Mononuclear cell (primary cell): Measurements from ENCODE around the gene PDE6H. TPM values are rescaled to one million over a fixed set of nuclear protein-coding genes. Genes with fewer than 3 reads are reported as not detected.

Source experiments
- H3K27me3 ChIP-seq: 2 replicates; pipeline ENCODE4 v1.6.0; 2011; ENCODE audit warnings: low read length, control low read depth; ENCODE audit not compliant: insufficient read depth
- H3K4me1 ChIP-seq: 2 replicates; pipeline ENCODE4 v1.5.1; 2011; ENCODE audit warnings: mild to moderate bottlenecking, low read length, control low read depth; ENCODE audit not compliant: insufficient read depth
- H3K4me3 ChIP-seq: 2 replicates; pipeline ENCODE4 v1.5.1; 2011; ENCODE audit warnings: mild to moderate bottlenecking, low read length, moderate library complexity
- H3K9me3 ChIP-seq: 2 replicates; pipeline ENCODE4 v1.5.1; 2011; ENCODE audit warnings: low read depth, mild to moderate bottlenecking, control low read depth, low read length
- total RNA-seq: library from RNA; depleted of rRNA; stranded (reverse); fragments of >200 nt; gene quantifications from one replicate; pipeline ENCODE4 v1.2.3, GENCODE V29; 2012

Gene PDE6H
- total RNA-seq, 1 donor: 3.9 TPM

DNA sequence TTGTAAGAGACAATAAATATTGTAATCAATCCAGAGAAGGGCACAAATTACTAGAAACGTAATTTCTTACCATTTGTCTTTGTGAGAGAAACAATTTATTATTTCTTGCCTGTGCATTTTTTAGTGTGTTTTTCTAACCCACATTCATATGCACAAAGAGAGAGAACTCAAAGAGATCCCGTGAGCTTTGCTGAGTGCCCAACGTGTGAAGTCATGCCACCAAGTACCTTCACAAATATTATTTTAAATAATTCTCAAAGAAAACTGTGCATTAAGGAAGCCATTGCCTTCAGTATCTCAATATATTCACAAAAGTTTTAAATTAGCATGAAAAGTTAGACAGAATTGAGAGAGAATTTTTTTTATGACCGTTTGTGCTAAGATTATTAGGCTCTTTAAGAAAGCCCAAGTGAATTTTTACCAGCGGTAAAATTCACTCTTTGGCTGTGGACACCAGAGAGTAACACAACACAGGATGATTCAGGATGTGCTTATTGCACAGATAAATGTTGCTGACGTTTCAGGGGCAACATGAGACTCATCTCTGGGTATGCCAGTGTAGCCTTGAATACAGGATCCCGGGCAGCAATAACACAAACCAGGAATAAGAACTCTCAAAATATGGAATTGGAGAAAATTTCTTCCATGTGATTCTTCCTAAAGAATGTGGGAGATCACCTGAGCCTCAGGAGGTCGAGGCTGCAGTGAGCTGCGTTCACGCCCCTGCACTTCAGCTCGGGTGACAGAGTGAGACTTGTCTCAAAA, 14.3 kb upstream of the PDE6H start:
- no peaks in the 10 kb centered on the region for H3K27me3 ChIP-seq
- peak overlapping the region; percentile 96 for H3K4me3 ChIP-seq
- H3K9me3 ChIP-seq: no peaks in the 10 kb centered on the region
- H3K4me1 ChIP-seq: peaks cover 65% of the 10 kb centered on the region

- no peaks in the 10 kb centered on the region for H3K9me3 ChIP-seq
- peak overlapping the region; percentile 96 for H3K4me3 ChIP-seq
- H3K27me3 ChIP-seq: no peaks in the 10 kb centered on the region
- H3K4me1 ChIP-seq: peaks cover 65% of the 10 kb centered on the region
Observed at GRCh38 chr12:14959126-14959440, 13.8 kb upstream of the PDE6H start.

GRCh38 chr12:14959463-14959862, 13.4 kb upstream of the PDE6H start:
- H3K9me3 ChIP-seq: no peaks in the 10 kb centered on the region
- peaks cover 65% of the 10 kb centered on the region for H3K4me1 ChIP-seq
- no peaks in the 10 kb centered on the region for H3K27me3 ChIP-seq
- H3K4me3 ChIP-seq: peak overlapping the region; percentile 96

DNA sequence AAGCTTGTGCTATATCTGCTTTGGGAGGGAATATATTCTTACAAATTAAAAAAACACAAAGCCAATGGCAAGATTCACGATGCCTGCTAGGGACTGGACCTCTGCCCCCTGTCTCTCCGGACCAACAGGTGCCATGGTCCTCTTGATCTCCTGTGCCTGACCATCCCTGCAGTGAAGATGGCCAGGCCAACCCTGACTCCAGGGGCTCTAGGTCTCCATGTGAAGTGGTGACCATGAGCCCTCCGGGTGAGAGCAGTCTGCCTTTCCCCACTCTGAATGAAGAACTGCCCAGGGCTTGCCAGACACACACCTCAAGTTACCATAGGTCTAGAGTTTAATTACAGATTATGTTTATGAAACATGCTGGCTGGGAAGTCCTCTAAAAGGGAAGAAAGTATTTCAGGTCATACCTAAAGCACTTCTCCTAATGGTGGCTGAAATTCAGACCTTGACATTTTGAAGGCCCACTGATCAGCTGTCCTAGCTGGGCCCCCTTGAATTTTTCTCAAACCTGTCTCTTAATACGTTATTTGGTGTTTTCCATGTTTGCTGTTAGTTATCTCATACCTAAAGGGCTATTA, 12.8 kb upstream of the PDE6H start:
- Histone ChIP-seq H3K4me3 (peak overlapping the region; percentile 96), H3K4me1 (peaks cover 68% of the 10 kb centered on the region)

DNA sequence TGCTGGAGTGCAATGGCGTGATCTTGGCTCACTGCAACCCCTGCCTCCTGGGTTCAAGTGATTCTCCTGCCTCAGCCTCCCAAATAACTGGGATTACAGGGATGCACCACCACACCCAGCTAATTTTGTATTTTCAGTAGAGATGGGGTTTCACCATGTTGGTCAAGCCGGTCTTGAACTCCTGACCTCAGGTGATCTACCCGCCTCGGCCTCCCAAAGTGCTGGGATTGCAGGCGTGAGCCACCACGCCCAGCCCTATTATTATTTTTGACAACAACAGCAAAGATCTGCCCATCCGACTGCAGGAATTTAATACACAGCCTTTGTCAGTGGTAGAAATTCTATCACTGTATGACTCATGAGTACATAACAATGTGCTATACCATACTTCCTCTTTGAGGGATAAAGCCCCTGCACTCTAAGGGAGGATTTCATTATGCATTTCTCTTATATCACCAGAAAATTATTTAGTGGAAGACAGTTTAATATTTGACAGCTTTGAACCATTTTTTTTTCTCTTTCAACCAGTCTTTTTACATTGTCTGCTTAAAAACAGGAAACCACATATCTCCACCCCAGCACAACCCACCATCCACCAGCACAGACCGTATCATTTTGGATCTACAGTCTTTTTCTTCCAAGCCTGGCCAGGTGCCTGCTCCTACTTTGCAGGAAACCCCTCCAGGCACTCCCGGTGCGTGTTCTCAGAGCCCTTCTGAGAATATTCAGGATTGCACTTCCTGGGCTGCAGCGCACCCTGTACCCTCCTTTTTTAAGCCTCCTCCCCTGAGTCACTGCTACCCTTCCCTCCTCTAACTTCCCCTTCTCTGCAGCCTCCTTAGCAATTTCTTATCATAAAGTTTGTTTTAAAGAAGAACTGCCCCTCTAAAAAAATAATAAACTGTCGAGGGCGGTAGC, 12.0 kb upstream of the PDE6H start:
- Histone ChIP-seq H3K4me3 (peak overlapping the region; percentile 96), H3K4me1 (peaks cover 63% of the 10 kb centered on the region)

More for the DNA sequence above, 12.8 kb upstream of the PDE6H start:
- Histone ChIP-seq H3K9me3 (no peaks in the 10 kb centered on the region), H3K27me3 (no peaks in the 10 kb centered on the region)

GRCh38 chr12:14961466-14962152, 11.2 kb upstream of the PDE6H start, which contains the start of gene ARHGDIB:
ARHGDIB (minus strand) TSS chr12:14961601; CDS start chr12:14950712, 10,889 bp downstream.
- H3K4me3 ChIP-seq: peak within 1 kb of the TSS; percentile 96
- no peaks in the 10 kb centered on the region for H3K9me3 ChIP-seq
- peaks cover 55% of the 10 kb centered on the region for H3K4me1 ChIP-seq
- H3K27me3 ChIP-seq: no peaks in the 10 kb centered on the region

More for the DNA sequence above, 12.0 kb upstream of the PDE6H start:
- Histone ChIP-seq H3K27me3 (no peaks in the 10 kb centered on the region), H3K9me3 (no peaks in the 10 kb centered on the region)

- peak overlapping the region; percentile 96 for H3K4me3 ChIP-seq
- H3K9me3 ChIP-seq: no peaks in the 10 kb centered on the region
- H3K4me1 ChIP-seq: peaks cover 50% of the 10 kb centered on the region
- H3K27me3 ChIP-seq: no peaks in the 10 kb centered on the region
Observed at GRCh38 chr12:14962153-14962539, 10.7 kb upstream of the PDE6H start.

GRCh38 chr12:14962797-14963196, 10.0 kb upstream of the PDE6H start:
- H3K4me3 ChIP-seq: no peak overlapping the region
- H3K27me3 ChIP-seq: no peaks in the 10 kb centered on the region
- no peaks in the 10 kb centered on the region for H3K9me3 ChIP-seq
- H3K4me1 ChIP-seq: peaks cover 43% of the 10 kb centered on the region

- H3K4me3 ChIP-seq: no peak overlapping the region
- no peaks in the 10 kb centered on the region for H3K27me3 ChIP-seq
- no peaks in the 10 kb centered on the region for H3K9me3 ChIP-seq
- peaks cover 36% of the 10 kb centered on the region for H3K4me1 ChIP-seq
Observed at GRCh38 chr12:14963520-14963919, 9.3 kb upstream of the PDE6H start.

DNA sequence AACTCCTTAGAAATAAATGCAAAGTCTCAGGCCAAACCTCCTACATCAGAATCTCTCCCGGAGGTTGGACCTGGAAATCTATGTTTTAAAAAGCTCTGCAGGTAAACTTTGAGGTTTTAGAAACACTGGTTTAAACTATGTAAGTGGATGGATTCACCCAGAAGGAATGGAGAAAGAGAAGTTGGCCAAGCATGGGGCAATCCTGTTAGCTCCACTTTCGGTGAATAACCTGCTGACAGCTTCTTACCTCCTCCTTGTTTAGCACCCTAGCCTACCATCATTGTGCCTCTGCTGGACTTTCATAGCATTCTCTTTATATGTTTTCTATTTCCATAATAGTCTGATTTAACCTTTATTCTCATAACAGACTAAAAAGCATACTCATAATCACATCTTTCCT, 8.4 kb upstream of the PDE6H start:
- Histone ChIP-seq H3K9me3 (no peaks in the 10 kb centered on the region), H3K27me3 (no peaks in the 10 kb centered on the region), H3K4me3 (no peak overlapping the region), H3K4me1 (peaks cover 28% of the 10 kb centered on the region)

DNA sequence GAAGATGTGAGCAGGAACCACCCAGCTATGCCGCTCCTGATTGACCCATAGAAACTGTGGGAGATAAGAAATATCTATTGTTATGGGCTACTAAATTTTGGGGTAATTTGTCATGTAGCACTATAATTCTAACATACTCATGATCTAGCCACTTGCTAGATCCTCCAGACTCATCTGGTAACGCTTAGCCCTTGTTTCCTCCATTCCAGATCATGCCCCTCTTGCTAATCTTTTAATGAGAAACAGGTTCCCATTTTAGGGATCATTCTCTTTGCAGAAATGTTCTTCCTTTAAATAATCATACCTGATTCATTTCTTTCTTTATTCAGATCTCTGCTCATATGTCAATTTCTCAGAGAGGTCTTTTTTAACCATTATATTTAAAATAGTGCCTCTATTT, 7.6 kb upstream of the PDE6H start:
- Histone ChIP-seq H3K27me3 (no peaks in the 10 kb centered on the region), H3K4me3 (no peak overlapping the region), H3K4me1 (peaks cover 28% of the 10 kb centered on the region), H3K9me3 (no peaks in the 10 kb centered on the region)

DNA sequence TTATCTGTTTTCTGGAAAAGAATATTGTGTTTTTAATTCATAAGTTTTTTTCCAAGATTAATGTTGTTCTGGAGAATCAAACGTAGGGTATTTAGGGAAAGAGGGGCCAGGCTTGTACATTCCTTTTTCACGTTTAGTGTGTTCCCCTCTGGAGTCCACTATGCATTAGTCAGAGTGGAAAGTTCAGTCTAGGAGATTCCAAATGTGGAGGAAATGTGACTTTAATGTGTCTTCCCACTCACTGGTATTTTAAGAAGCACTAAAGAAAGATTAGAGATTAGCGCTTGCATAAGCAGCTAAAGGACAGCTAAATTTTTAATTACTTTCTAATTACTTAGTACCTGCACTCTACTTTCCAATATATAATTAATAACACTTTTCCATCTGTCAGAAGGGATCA, 4.4 kb upstream of the PDE6H start:
- H3K4me1 ChIP-seq: peaks cover 21% of the 10 kb centered on the region
- H3K9me3 ChIP-seq: no peaks in the 10 kb centered on the region
- no peak overlapping the region for H3K4me3 ChIP-seq
- no peaks in the 10 kb centered on the region for H3K27me3 ChIP-seq

- Histone ChIP-seq H3K9me3 (no peaks in the 10 kb centered on the region), H3K27me3 (no peaks in the 10 kb centered on the region), H3K4me3 (no peak overlapping the region), H3K4me1 (peaks cover 24% of the 10 kb centered on the region)
Observed at GRCh38 chr12:14970473-14970872, 2.4 kb upstream of the PDE6H start.

DNA sequence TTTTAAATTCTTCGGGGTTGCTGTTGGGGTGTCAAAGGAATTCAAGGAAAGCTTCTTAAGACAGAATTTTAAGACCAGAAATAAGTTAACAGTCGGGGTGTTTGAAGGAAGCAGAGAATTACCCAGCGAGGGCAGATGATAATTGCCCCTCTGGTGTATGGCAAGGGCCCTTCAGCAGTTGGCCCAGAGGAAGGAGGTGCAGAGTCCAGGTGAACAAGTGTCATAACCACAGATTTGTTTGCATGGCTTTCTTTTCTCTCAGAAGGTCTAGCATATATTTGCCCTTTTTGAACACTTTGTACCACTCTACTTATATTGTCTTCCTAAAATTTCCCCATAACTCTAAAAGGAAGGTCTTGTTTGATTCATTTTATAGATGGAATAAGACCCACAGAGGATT, 1.8 kb downstream of the PDE6H start:
- H3K4me1 ChIP-seq: peaks cover 47% of the 10 kb centered on the region
- H3K4me3 ChIP-seq: no peak overlapping the region
- no peaks in the 10 kb centered on the region for H3K9me3 ChIP-seq
- no peaks in the 10 kb centered on the region for H3K27me3 ChIP-seq

GRCh38 chr12:14975457-14975856, 2.6 kb downstream of the PDE6H start:
- H3K9me3 ChIP-seq: no peaks in the 10 kb centered on the region
- no peaks in the 10 kb centered on the region for H3K27me3 ChIP-seq
- no peak overlapping the region for H3K4me3 ChIP-seq
- H3K4me1 ChIP-seq: peaks cover 53% of the 10 kb centered on the region
